SH-SY5Y (cell line): ENCODE data around the gene WDFY3.

Experiments used
- GATA2 ChIP-seq: IDR thresholded peaks from 2 replicates; pipeline ENCODE4 v1.6.1; 2011; ENCODE audit warnings: mild to moderate bottlenecking, low read depth, low read length
- GATA3 ChIP-seq: IDR thresholded peaks from 2 replicates; pipeline ENCODE4 v1.6.1; 2011; ENCODE audit warnings: low read depth, mild to moderate bottlenecking, low read length, moderate library complexity

WDFY3 gene

DNA sequence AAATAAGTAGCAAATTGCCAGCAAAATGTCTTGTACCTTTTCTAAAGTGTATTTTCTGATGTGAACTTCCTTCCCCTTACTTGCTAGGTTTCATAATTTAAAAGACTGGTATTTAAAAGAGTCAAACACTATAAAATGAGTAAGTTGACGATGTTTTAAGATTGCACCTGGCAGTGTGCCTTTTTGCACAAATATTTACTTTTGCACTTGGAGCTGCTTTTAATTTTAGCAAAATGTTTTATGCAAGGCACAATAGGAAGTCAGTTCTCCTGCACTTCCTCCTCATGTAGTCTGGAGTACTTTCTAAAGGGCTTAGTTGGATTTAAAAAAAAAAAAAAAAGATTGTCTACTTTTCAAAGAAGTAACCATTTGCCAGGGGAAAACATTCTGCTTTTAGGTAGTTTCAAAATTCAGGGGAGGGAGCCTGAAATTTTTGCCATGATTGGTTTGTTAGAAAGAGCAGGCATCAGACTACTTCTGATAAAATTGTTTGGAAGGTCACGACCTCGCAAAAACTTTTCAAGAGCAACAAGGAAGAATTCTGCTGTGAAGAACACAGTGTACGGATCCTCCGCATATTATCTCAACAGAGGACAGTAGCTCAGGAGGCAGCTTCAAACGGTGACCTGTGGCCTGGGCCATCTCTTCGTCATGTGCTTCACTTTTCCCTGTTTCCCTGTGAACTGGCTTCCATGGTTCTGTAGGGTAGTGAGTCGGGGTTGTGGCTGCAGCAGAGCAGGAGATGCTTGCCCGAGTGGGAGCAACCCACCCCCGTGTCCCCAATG is 317.4 kb downstream of the WDFY3 start:
- TF ChIP-seq GATA2 (no peak), GATA3 (no peak)

DNA sequence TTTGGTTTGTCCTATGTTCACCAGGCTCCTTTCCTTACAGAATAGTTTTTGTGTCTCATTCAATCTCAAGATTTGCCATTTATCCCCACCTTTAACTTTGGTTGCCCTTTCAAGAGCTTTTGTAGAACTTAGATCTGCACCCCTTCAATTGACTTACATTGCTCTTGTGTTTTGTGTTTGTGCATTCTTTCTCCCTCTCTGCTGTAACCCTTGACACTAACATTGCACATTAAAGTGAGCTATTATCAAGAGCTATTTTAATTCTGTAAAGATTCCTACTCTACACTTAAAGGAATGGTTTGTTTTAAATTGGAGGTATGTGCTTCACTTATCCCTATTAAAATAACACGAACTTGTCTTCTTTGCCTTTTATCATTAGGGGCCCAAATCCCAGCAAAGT is 318.3 kb downstream of the WDFY3 start:
- no peak for TF ChIP-seq GATA3

DNA sequence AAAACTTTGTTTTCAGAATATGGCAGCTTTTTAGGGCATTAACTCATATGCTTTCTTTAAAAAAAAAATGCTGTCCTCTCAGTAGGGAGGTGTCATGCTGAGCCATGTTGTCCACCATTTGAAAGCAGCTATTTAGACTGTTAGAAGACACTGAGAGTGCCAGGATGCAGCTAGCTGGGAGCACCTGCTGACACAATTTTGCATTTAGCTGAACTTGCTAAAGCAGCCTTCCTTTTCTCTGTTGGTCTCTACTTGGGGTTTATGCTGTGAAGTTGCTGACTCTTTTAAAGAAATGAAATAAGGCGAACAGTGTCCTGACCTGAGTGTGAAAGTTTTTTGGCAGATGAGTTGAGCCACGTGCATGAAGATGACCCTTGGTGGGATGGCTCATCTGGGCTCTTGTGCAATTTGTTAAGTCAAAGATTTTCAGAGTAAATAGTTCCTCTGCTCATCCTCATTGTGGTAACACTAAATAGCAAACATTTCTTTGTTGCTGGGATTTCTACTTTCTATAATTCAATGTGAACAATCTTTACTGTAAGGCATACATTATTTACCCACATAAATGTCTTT is 319.1 kb downstream of the WDFY3 start:
- TF ChIP-seq GATA3 (no peak), GATA2 (no peak)

DNA sequence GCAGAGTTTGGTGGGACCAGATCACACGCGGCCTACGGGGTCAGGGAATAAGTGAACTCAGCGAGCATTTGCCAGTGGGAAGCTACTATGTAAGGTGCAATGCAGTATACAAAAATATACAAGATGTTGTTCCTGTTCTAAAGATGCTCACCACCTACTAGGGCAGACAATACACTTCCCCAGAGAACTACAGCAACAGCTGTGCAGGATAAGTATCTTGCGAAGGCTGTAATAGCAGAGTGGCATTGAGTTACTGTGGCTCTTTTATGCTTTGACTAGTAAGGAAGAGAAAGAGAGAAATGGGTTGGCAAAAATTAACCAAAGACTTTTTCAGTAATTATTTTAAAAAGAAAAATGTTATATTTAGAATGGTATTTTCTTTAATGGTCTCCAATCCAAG is 322.4 kb downstream of the WDFY3 start:
- TF ChIP-seq GATA3 = no peak
- TF ChIP-seq GATA2 = no peak

DNA sequence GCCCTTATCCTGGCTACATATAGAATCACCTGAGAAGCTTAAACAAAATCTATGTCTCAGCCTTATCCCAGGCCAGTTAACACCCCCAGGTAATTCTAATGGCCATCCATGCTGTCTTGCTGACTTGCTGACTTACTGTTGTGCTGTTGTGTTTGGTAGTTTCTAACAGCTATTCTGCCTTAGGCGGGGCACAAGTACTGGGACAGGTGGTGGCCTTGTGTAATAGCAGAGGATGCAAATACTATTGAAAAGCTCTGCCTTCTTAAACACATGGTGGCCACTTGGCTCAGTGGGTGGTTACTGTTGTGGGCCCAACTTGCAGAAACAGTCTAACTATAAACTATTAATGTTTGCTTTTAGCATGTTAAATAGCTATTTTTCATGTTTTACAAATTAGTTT is 327.3 kb downstream of the WDFY3 start:
- no peak for TF ChIP-seq GATA2

DNA sequence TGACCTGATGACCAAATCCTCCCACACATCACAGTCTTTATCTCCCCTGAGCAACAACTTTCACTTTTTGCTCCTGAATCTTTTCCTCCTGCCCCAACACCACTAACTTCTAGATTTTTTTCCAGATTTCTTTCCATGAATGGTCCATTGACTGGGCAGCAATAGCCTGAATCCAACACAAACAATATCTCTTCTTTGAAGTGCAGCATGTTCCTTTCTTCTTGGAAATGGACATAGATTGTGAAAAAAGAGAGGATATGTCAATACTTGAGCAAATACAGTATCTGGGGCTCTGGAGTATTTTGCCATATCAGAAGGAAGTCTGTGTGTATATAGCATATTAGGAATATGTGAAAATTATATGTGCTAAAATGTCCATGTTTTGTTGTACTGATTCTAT is 328.4 kb downstream of the WDFY3 start:
- no peak for TF ChIP-seq GATA3
- TF ChIP-seq GATA2 = no peak

DNA sequence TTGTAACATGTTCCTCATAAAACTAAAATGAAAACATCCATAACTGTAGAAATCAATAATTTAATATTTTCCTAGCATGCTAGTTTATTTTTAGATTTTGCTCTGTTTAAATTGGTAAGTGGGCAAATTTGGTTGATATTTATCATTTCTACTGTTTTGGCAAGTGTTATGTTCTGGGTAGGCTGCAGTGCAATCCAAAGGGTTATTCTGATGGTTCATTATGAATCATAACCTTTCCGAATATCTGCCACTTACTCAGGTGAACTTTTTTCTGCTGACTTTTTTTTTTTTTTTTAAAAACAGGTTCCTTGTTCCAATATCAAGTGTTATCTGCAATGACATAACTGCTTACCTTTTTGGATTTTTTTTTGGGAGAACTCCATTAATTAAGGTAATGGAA is 331.5 kb downstream of the WDFY3 start:
- TF ChIP-seq GATA3 (no peak), GATA2 (no peak)

DNA sequence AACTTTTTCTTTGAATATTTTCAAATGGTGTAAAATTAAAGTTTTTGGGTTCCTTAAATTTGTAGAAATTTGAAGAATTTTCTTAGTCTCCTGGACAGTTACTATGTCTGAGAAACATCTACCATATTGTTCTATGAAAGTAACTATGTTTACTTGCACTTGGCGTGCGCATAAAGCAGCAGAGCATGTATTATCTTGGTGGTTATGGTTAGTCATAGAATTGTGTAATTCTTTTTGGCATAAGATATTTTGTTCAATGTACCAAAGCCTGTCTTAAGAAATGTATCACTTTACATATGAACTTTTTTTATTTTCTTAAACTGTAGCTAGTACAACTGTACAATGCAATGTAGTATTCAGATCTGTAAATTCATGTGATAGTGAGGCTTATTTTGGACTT is 334.4 kb downstream of the WDFY3 start:
- no peak for TF ChIP-seq GATA2
- no peak for TF ChIP-seq GATA3

DNA sequence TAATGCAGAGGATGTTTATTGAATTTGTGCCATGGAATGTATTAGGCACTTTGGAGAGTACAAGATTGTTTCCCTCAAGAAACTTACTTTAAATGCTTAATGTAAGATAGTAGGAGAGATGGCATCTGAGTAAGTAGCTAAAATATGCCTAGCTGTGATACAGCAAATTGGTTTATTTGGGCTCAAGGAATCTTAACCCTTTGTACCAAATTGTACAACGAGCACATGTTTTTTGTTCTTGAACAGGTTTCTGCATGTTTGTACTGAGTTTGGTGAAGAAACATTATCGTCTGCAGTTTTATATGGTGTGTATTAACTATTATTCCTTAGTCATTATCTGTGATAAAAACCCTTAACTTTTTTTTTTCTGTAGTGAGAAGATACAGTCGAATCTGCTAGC is 334.9 kb downstream of the WDFY3 start:
- TF ChIP-seq GATA3 (no peak), GATA2 (no peak)

DNA sequence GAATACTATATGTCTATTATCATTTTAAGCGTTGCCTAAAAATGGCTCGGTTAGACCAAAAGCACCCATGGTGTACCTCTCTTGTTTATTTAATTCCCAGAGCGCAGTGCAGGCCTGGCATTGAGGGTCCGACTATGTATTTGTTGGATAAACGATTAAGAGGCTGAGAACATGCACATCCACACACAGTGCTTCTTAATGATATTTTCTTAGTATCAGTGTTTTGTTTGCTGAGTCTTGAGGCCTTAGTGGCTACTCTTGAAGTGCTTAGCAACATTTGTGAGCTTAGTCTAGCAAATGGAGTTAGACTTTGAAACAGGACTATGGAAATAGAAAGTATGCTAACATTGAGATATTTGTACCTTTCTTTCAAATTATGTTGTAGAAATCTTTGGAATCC is 339.8 kb downstream of the WDFY3 start:
- no peak for TF ChIP-seq GATA3
- no peak for TF ChIP-seq GATA2

DNA sequence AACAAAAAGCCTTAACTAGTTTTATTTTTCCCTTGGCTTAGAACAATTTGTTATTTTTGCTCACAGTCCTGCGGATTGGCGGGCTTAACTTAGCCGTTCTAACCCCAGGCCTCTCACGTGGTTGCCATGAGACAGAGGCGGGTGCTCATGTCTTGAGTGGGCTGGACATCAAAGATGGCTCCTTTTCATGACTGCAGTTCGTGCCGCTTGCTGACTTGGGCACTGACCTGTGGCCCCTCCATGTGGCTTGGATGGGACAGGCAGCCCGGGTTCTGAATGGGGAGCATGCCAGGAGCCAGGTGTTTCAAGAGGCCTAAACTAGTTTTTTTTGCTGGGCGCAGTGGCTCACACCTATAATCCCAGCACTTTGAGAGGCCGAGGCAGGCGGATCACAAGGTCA is 342.8 kb downstream of the WDFY3 start:
- TF ChIP-seq GATA2 (no peak), GATA3 (no peak)

DNA sequence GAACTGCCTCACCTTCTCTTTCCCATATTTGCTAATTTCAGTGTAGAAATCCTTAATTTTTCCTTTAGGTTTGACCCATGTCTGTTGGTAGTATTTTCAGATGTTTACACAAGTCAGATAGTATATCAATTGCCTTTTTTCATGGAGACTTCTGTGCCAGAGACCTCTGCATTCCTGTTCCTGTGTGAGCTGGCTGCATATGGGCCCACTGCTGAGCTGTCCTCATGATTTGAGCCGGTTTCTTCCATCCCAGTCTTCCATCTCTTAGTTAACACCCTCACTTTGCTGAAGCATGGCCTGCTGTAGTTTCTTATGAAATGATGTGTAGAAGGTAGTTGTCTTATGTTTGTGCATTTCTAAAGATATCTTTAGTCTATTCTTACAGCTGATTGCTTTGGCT is 343.5 kb downstream of the WDFY3 start:
- TF ChIP-seq GATA3 (no peak), GATA2 (no peak)
